C4-2B (cell line): Measurements from ENCODE around the gene C6.

Source experiments
- CTCF ChIP-seq: fragments of 450-650 bp; conservative IDR thresholded peaks from 2 replicates; pipeline ENCODE4 v1.5.1; 2017; ENCODE audit warnings: mild to moderate bottlenecking
- ZFX ChIP-seq: fragments of 450-650 bp; IDR thresholded peaks from 2 replicates; pipeline ENCODE4 v1.6.1; 2017

- no peak for TF ChIP-seq CTCF
- no peak for TF ChIP-seq ZFX
These were observed 850 bp upstream of the C6 start for GRCh38 chr5:41214182-41214581.
